Measurements from ENCODE around the gene GPR39. TPM values are rescaled to one million over a fixed set of nuclear protein-coding genes. Genes with fewer than 3 reads are reported as not detected.

The GPR39 gene
- total and polyA plus RNA-seq, 2 donors (not counting 1 experiment from before 2014, with no cell fraction given) = not detected

- Mint-ChIP-seq H3K4me3 (no peak overlapping the region), H3K27ac (no peak overlapping the region), H3K9me3 (ENCODE audit: insufficient read depth) (peaks cover 4% of the 10 kb centered on the region), H3K4me1 (no peaks in the 10 kb centered on the region), H3K27me3 (no peaks in the 10 kb centered on the region)
- no peaks in the 10 kb centered on the region for H3K27me3 ChIP-seq (replicated peaks in 1 of 4; ENCODE audit: control extremely low read depth in 1 of 4, control insufficient read depth in 3 of 4, insufficient read depth in 4 of 4, low read length in 3 of 4)
- no peaks in the 10 kb centered on the region for H3K79me2 ChIP-seq (ENCODE audit: control insufficient read depth, insufficient read depth, low read length)
- POLR2A ChIA-PET = no interaction called here
- H4K20me1 ChIP-seq (ENCODE audit: control insufficient read depth, insufficient read depth, low read length, poor library complexity, severe bottlenecking) = no peaks in the 10 kb centered on the region
- no peak overlapping the region for H3K9ac ChIP-seq (ENCODE audit: low read length)
- H3K36me3 ChIP-seq (replicated peaks in 1 of 2; ENCODE audit: control extremely low read depth in 1 of 2, control insufficient read depth in 1 of 2, extremely low read depth in 1 of 2, insufficient read depth in 2 of 2, low read length in 1 of 2) = no peaks in the 10 kb centered on the region
- no peaks in the 10 kb centered on the region for H3K4me1 ChIP-seq (ENCODE audit: control insufficient read depth in 2 of 2, insufficient read depth in 2 of 2, low read length in 2 of 2)
- peaks cover 0 to 8% (median 0%) of the 10 kb centered on the region in 3 donors for H3K9me3 ChIP-seq (ENCODE audit: control extremely low read depth in 1 of 3, control insufficient read depth in 2 of 3, insufficient read depth in 1 of 3, low read length in 2 of 3)
- H3K4me2 ChIP-seq (replicated peaks; ENCODE audit: low read depth, low read length, poor library complexity, severe bottlenecking) = no peak overlapping the region
- DNase-seq (no peak), ATAC-seq (ENCODE audit: low read depth) (no peak)
- H3K27ac ChIP-seq (ENCODE audit: low read length in 2 of 2) = no peak overlapping the region
- no peak overlapping the region for H3K4me3 ChIP-seq (ENCODE audit: control extremely low read depth in 1 of 5, extremely low read depth in 1 of 5, insufficient read depth in 1 of 5, low read depth in 2 of 5, low read length in 4 of 5)
- TF ChIP-seq CTCF (IDR thresholded peaks at IDR 0.05) (peak; percentile 8), EZH2 (IDR thresholded peaks at IDR 0.05; ENCODE audit: borderline replicate concordance, insufficient read depth, low read depth, low read length, poor library complexity, severe bottlenecking) (no peak)
- no CpG with 5 or more reads among the region's 4 CpGs for WGBS (ENCODE audit: insufficient coverage)
- H2AFZ ChIP-seq (ENCODE audit: insufficient read depth, low read depth, low read length, poor library complexity, severe bottlenecking) = no peak overlapping the region
- CTCF ChIA-PET = no interaction called here
- intact Hi-C loops (cut with micrococcal nuclease) = no loop called here
Observed at GRCh38 chr2:132448771-132449170, 32.2 kb downstream of the GPR39 start.

GRCh38 chr2:132449868-132450267 lies 33.3 kb downstream of the GPR39 start:
- 100% methylated on average over 1 of the region's 1 CpG for WGBS (ENCODE audit: insufficient coverage)
- no peak overlapping the region for H3K4me3 ChIP-seq (ENCODE audit: control extremely low read depth in 1 of 5, extremely low read depth in 1 of 5, insufficient read depth in 1 of 5, low read depth in 2 of 5, low read length in 4 of 5)
- H3K4me2 ChIP-seq (replicated peaks; ENCODE audit: low read depth, low read length, poor library complexity, severe bottlenecking) = no peak overlapping the region
- ATAC-seq (ENCODE audit: low read depth) (no peak), DNase-seq (no peak)
- Mint-ChIP-seq H3K4me1 (no peaks in the 10 kb centered on the region), H3K27ac (no peak overlapping the region), H3K4me3 (no peak overlapping the region), H3K9me3 (ENCODE audit: insufficient read depth) (peaks cover 12% of the 10 kb centered on the region), H3K27me3 (no peaks in the 10 kb centered on the region)
- no peaks in the 10 kb centered on the region for H3K36me3 ChIP-seq (replicated peaks in 1 of 2; ENCODE audit: control extremely low read depth in 1 of 2, control insufficient read depth in 1 of 2, extremely low read depth in 1 of 2, insufficient read depth in 2 of 2, low read length in 1 of 2)
- no peaks in the 10 kb centered on the region for H3K4me1 ChIP-seq (ENCODE audit: control insufficient read depth in 2 of 2, insufficient read depth in 2 of 2, low read length in 2 of 2)
- H4K20me1 ChIP-seq (ENCODE audit: control insufficient read depth, insufficient read depth, low read length, poor library complexity, severe bottlenecking) = no peaks in the 10 kb centered on the region
- H3K27ac ChIP-seq (ENCODE audit: low read length in 2 of 2) = no peak overlapping the region
- no peak overlapping the region for H3K9ac ChIP-seq (ENCODE audit: low read length)
- CTCF ChIA-PET = no interaction called here
- H2AFZ ChIP-seq (ENCODE audit: insufficient read depth, low read depth, low read length, poor library complexity, severe bottlenecking) = no peak overlapping the region
- H3K79me2 ChIP-seq (ENCODE audit: control insufficient read depth, insufficient read depth, low read length) = no peaks in the 10 kb centered on the region
- intact Hi-C loops (cut with micrococcal nuclease) = no loop called here
- no peak for TF ChIP-seq CTCF (IDR thresholded peaks at IDR 0.05)
- TF ChIP-seq EZH2 (IDR thresholded peaks at IDR 0.05; ENCODE audit: borderline replicate concordance, insufficient read depth, low read depth, low read length, poor library complexity, severe bottlenecking) = no peak
- H3K9me3 ChIP-seq (ENCODE audit: control extremely low read depth in 1 of 3, control insufficient read depth in 2 of 3, insufficient read depth in 1 of 3, low read length in 2 of 3) = peaks cover 0 to 6% (median 0%) of the 10 kb centered on the region in 3 donors
- POLR2A ChIA-PET = no interaction called here
- H3K27me3 ChIP-seq (replicated peaks in 1 of 4; ENCODE audit: control extremely low read depth in 1 of 4, control insufficient read depth in 3 of 4, insufficient read depth in 4 of 4, low read length in 3 of 4) = no peaks in the 10 kb centered on the region

All from B cell (primary cell).